ENCODE measurements around the gene MARCHF10.

The MARCHF10 gene

GRCh38 chr17:62679866-62680377 is 128.2 kb downstream of the MARCHF10 start:
- no peak for TF ChIP-seq CTCF (conservative IDR thresholded peaks at IDR 0.05; ENCODE audit: control insufficient read depth, insufficient read depth, low read depth, low read length)
- no peak for DNase-seq (ENCODE audit: low read depth)
- no peak overlapping the region for H3K4me3 ChIP-seq (ENCODE audit: control insufficient read depth, low read depth, low read length)

DNA sequence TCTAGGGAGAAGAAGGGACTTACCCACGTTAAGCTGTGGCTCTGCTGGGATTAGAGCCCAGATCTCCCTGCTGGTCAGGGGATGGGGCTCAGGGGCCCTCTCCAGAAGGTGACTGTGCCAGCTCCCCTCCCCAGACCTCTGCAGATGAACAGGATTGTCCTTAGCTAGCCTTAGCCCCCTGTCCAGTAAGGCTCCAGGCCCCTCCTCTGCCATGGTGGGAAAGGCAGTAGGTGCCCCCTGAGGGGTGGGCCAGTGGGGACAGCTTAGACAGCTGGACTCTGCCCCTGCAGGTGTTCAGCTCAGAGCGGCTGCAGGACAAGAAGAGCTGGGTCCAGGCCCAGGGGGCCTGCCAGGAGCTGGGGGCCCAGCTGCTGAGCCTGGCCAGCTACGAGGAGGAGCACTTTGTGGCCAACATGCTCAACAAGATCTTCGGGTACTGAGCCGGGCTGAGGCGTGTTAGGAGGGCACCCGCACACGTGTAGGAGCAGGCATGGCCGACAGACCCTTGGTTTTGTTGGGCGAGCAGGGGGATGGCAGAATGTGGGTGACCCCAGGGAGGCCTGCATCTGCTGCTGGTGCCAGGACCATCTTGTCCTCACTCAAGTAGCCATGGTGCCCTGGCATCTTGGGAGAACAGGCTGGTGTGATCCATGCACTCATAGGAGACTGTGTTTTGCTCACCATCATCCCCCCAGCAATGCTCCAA is 129.7 kb downstream of the MARCHF10 start:
- H3K4me3 ChIP-seq (ENCODE audit: control insufficient read depth, low read depth, low read length) = no peak overlapping the region
- no peak for TF ChIP-seq CTCF (conservative IDR thresholded peaks at IDR 0.05; ENCODE audit: control insufficient read depth, insufficient read depth, low read depth, low read length)
- no peak for DNase-seq (ENCODE audit: low read depth)

DNA sequence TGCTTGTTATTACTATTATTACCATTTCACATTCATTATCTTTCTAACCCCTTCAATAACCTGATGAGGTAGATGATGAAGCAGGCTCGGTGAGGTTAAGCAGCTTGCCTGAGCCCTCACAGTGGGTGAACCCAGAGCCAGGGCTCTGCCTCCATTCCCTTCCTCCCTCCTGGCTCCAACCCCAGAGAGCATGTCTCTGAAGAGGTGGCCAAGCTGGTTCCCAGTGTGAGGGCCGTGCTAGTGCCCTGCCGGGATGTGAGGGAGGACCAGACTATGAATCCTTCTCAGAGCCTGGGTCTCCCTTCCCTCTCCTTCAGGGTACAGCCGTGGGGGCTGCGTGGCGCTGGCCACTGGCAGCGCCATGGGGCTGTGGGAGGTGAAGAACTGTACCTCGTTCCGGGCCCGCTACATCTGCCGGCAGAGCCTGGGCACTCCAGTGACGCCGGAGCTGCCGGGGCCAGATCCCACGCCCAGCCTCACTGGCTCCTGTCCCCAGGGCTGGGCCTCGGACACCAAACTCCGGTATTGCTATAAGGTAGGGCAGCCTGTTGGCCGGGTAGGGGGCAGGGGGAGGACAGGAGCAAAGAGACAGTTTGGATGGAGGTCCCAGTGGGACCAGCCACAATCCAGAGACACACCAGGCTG is 131.0 kb downstream of the MARCHF10 start:
- DNase-seq (ENCODE audit: low read depth) = no peak
- TF ChIP-seq CTCF (conservative IDR thresholded peaks at IDR 0.05; ENCODE audit: control insufficient read depth, insufficient read depth, low read depth, low read length) = no peak
- no peak overlapping the region for H3K4me3 ChIP-seq (ENCODE audit: control insufficient read depth, low read depth, low read length)

GRCh38 chr17:62676231-62676943 is 131.7 kb downstream of the MARCHF10 start:
- no peak for DNase-seq (ENCODE audit: low read depth)
- no peak overlapping the region for H3K4me3 ChIP-seq (ENCODE audit: control insufficient read depth, low read depth, low read length)
- no peak for TF ChIP-seq CTCF (conservative IDR thresholded peaks at IDR 0.05; ENCODE audit: control insufficient read depth, insufficient read depth, low read depth, low read length)

GRCh38 chr17:62675701-62676100 is 132.4 kb downstream of the MARCHF10 start:
- no peak for TF ChIP-seq CTCF (conservative IDR thresholded peaks at IDR 0.05; ENCODE audit: control insufficient read depth, insufficient read depth, low read depth, low read length)
- DNase-seq (ENCODE audit: low read depth) = no peak
- H3K4me3 ChIP-seq (ENCODE audit: control insufficient read depth, low read depth, low read length) = no peak overlapping the region

GRCh38 chr17:62675260-62675659 is 132.9 kb downstream of the MARCHF10 start:
- no peak overlapping the region for H3K4me3 ChIP-seq (ENCODE audit: control insufficient read depth, low read depth, low read length)
- no peak for TF ChIP-seq CTCF (conservative IDR thresholded peaks at IDR 0.05; ENCODE audit: control insufficient read depth, insufficient read depth, low read depth, low read length)
- no peak for DNase-seq (ENCODE audit: low read depth)

Measured in fibroblast of mammary gland (primary cell).